Left hindlimb (tissue), 1 donor: ENCODE data around the gene CERK.
A peak's percentile ranks its signal among the peaks of the same experiment; 100 is the strongest.

Experiments
- DNase-seq: peaks from one replicate; pipeline ENCODE4 v3.0.0-alpha.2; 2018

Gene CERK

DNA sequence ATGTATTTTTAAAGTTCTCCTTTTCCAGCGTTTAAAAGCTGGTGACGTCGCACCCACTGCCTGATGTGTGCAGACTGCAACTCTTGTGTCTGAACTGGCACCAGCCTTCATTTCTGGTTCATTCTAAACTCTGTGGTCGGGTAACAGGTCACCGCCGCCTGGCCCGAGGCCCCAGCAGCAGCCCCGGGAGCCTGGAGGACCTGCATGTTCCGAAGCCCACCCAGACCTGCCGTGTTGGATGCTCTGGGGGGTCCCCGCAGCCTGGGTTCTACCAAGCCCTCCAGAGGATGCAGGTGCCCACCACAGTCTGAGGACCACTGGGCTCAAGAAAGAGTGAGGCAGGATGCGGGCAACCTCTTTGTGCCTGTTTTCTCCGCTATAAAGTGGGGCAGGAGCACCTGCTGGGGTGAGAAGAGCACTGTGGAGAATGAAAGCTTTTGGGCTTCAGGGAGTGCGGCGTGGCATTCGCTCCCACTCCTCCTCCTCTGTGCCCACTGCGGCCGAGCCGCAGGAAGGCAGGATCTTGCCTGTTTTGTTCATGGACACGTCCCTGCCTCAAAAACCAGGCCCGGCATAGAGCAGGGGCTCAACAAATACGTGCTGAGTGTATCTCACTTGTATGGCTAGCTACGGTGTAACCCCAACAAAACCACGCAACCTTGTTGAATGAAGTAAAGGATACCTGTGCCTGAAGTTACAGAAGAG lies 40.1 kb downstream of the CERK start:
- DNase-seq: no peak

GRCh38 chr22:46696614-46697013 lies 41.4 kb downstream of the CERK start:
- no peak for DNase-seq

- DNase-seq: no peak
Measured at GRCh38 chr22:46696229-46696518, 41.9 kb downstream of the CERK start.

GRCh38 chr22:46695346-46696228 lies 42.5 kb downstream of the CERK start:
- DNase-seq: no peak

GRCh38 chr22:46694416-46695170 lies 43.5 kb downstream of the CERK start:
- DNase-seq: no peak

DNA sequence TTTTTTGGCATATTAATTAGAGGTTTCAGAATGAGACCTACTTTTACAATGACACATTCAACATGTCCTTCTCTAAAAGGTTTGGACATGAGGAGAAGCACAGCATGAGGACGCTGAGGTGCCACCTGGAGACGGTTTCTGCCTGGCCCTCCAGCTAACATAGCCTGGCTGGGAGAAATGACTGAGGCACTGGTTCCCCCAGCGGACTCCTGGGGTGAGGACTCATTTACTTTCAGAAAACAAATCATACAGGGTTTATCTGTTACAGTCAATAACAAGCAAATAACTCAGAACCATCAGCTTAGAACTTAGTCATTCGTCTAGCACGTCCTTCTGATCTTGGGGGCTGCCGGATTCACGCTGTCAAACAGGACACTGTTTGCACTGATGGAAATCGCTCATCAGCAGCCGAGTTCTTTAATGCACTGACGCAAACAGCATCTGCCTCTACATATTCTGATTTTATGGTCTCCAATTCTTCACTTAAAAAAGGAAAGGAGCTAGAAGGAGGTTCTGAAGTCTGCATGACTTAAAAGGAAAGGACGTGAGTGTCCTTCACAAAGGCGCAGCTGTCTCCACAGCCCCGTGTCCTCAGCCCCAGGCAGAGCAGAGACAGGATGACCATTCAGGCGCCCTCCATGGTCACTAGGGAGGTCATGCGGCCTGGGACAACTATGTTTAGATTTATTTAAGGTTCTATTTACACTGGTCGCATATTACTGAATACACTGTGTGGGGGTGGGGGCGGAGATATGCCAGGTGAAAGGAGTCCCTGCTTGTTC lies 44.2 kb downstream of the CERK start:
- no peak for DNase-seq

DNA sequence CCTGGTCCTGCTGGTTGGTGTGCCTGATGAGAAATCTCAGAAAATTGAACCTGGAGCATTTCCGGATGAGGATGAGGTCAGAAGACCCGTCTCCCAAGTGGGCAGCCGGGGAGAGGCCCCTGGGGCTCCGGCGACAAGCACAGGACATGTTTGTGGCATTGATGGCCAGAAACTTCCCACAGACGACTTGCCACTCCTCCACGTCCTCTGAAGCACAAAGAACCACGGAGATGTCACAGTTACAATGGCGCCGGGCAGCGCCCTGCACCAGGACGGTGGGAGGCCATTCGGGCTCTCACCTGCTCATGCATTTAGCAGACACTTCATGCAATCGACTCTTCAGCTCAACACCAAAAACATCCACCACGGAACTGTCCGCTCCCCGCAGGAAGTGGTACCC lies 46.5 kb downstream of the CERK start:
- DNase-seq: no peak

GRCh38 chr22:46690146-46690545 lies 47.9 kb downstream of the CERK start:
- DNase-seq: no peak

GRCh38 chr22:46688949-46689348 lies 49.1 kb downstream of the CERK start:
- peak; percentile 25 for DNase-seq

GRCh38 chr22:46687460-46687859 lies 50.6 kb downstream of the CERK start:
- DNase-seq: no peak

DNA sequence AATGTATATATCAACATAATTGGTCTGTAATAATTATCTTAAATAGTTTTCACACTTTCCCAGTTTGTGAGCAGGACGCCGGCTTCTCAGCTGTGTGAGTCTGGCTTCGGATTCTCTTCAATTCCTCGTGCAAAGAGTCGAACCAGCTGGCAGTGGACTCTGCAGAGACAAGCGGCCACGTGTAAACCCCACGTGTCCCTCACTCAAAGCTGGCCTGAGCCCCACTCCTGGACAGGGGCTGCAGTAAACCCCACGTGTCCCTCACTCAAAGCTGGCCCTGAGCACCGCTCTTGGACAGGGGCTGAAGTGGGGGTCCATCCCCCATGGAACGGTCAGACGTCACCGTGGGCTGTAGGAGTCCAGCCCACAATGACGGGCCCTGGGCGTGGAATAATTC lies 51.0 kb downstream of the CERK start:
- DNase-seq: no peak

DNA sequence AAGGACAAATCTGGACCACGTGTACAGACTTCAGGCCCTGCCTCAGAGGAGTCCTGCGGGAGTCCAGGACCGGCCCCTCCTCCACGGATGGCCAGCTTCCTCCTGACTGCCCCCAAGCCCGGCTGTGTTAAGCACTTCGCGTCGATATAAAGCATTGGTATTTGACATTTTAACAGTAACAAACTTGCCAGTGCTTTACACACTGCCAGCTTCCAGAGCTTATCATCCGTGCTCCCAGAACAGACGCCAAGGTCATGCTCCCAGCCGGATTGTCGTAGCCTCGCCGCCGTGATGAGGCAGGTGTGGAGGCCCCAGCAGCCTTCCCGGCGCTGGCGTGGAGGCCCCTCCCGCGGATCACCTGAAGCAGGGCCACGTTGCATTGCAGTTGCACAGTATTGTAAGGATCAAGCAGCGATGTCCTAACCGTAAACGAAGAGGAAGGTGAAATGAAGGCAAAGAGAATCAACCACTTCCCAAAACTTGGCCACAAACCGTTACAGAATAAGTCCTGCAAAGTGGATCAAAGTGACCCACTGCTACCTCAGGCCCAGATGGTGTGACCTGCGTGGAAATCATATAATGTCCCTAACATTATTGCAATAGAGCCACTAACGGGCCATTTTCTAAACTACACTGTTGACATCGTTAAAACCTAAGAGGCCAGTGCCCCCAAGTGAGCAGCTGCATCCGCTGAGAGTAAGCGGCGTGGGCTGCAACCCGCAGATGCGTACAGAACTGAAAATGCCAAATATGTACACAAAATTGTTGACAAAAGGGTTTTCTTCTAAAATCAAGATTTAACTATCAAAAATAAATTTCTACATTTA lies 51.6 kb downstream of the CERK start:
- DNase-seq: no peak

- no peak for DNase-seq
Measured at GRCh38 chr22:46684706-46685105, 53.3 kb downstream of the CERK start.

- no peak for DNase-seq
Measured at GRCh38 chr22:46682011-46682731, 55.9 kb downstream of the CERK start.

- DNase-seq: no peak
Measured at GRCh38 chr22:46681010-46681409, 57.0 kb downstream of the CERK start.

DNA sequence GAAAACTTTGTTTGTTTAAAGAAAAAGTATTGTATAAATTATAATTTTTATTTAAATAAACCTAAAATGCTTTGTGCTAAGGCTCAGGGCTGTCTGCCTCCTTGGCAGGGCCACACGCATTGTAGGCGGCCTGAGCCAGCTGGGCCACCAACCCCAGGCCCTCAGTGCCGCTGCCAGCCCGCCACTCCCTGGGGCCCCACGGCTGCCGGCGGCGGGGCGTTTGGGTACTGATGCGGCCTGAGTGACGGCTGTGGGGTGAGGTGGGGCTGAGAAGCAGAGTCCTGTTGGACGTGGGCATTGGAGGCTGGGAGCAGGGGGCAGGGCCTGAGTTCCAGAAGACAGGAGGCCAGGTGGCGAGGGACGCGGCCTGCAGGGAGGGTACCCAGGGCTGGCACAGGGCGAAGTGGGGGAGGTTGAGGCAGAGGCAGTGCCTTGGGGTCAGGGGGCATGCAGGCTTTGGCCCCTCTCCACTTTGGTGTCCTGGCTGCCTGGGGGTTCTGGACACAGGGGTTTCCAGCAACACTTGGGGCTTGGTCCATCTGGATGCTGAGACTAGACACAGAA lies 58.3 kb downstream of the CERK start:
- DNase-seq: no peak

GRCh38 chr22:46678785-46679700 lies 59.0 kb downstream of the CERK start:
- DNase-seq: no peak

DNA sequence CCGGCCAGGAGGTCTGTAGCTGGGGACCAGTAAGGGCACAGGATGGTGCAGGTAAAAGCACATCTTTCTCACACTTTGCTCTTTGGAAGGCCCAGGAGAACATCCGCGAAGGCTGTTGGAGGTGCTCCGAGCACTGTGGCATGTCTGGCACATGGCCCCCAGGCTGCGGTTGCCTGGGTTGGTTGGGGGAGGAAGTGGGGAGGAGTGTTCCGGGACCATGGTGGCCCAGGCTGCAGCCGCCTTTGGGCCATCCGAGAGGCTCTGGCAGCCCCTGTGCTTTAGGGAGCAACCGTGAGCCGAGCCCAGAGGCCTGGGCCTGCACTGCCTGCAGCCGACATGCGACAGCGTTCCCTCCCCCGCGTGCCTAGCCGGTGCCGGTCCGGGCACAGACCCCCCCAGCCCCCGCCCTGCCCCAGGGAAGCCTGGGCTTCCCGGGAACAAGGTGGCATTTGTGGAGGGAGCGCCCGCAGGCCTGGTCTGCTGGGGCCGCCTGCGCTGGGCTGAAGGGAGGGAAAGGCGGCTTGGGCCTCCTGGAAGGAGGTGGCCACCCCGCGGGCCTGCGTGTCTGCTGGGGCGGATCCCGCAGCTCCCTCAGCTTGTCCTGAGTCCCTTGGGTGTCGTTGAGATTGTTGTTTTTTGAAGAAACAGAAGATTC lies 59.9 kb downstream of the CERK start:
- no peak for DNase-seq

GRCh38 chr22:46677323-46678002 lies 60.6 kb downstream of the CERK start:
- DNase-seq: no peak
